Measurements from ENCODE around the gene FAM222B.
"Not testable (repeated sequence)": the region's sequence is repeated elsewhere in the genome, so short reads cannot be mapped to it uniquely, and the experiment has no call there.

FAM222B gene, protein sequence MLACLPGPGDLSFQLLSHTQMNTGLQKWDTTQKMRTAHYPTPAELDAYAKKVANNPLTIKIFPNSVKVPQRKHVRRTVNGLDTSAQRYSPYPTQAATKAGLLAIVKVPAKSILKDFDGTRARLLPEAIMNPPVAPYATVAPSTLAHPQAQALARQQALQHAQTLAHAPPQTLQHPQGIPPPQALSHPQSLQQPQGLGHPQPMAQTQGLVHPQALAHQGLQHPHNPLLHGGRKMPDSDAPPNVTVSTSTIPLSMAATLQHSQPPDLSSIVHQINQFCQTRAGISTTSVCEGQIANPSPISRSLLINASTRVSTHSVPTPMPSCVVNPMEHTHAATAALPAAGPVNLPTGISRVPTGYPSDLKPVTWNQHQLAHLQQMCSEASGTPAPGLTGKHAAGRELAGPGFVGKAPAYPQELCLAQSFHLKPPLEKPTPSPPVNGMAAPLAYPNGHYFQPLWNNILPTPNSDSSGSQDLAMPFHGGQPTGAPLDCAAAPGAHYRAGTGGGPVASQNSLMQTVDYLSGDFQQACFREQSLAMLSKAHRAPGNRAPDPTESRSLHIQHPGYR
- total RNA-seq: 1.9 to 27.6 (median 8.8) reads per million in 17 experiments

DNA sequence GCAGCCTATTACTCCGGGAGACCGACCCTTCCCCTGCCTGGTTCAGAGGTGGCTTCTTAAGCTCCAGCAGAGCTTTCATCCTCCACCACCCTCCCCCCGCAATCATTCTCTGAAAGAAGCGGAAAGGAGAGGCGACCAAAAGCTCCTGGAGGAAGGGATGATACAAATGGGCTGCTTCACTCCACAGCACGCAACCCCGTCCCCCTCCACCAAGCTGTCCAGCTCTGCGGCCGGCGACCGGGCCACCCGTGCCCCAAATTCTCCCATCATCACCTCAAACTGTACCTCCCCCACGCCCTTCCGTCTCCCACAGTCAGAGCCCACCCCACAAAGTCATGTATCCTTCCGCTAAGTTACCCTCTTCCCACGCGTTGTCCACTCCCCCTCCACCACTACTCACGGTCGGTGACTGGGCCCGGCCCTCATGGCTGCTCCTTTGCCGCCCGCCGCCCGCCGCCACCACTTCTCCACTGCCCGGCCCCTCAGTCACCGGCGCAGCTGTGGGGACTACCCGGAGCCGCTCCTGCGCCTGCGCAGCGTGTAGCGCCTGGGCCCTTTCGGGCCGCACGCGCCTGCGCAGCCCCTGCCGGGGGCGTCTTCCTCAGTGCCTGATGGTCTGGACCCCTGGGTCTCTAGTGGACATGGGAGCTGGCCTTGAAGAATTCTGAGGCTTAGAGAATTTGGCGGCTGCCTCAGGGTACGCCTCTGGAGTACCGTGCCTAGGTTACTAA, at the start of gene FAM222B:
FAM222B (minus strand) TSS at position 509 of the 731 bp plus-strand sequence. CDS start 76,123 bp downstream, outside the sequence.
- peak; percentile 93 to 97 (median 96) for DNase-seq

- no peak for DNase-seq
Observed at GRCh38 chr17:28892024-28892423, 49.4 kb upstream of the FAM222B start.

GRCh38 chr17:28891201-28891600, 48.6 kb upstream of the FAM222B start:
- DNase-seq: no peak

- peak; percentile 43 to 70 (median 56) for DNase-seq
Observed at GRCh38 chr17:28889996-28890395, 47.4 kb upstream of the FAM222B start.

DNA sequence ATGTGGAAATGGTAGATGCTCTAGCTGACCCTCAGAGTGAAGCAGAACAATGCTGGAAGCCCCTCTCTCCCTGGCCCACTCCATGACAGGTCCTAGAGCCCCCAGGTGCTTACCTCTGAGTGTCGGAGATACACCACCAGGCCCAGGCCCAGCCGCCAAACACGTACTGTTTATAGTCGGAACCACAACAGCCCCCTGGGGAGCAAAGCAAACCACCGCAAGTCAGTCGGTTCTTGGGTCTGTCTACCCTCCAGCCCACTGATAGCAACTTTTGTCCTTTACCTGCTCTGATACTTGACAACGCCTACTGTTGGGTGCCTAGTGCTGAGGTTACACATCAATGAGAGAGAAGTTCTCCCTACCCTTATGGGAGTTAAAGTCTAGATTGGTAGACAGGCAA, 46.2 kb upstream of the FAM222B start:
- no peak for DNase-seq

DNA sequence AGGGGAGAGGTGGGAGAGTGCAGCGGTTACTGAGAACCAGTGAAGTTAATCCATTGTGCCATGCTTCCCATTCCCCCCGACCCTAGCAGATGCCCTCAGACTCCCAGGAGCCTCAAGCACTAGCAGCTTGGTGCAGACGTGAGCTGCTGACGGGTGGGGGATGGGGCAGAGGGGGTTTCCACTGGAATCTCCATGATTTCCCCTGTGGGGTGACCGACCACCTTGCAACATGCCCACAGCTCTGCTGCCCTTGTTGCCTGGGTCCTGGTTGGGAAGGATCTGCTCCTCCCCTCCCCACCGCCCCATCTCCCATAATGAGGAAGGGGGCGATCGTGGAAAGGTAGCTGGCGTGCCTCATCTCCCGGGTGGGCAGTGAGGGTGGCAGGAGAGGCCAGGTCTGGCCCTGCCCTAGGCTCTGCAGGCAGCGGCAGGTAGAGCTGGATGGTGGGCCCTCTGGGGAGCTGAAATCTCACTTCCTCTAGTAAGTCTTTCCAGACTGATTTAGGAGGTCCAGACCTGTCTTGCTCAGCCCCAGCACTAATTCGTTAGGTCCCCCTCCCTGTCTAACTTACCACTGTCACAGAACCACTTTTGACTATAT, 45.4 kb upstream of the FAM222B start:
- no peak for DNase-seq

- DNase-seq: no peak
Observed at GRCh38 chr17:28885951-28886350, 43.4 kb upstream of the FAM222B start.

DNA sequence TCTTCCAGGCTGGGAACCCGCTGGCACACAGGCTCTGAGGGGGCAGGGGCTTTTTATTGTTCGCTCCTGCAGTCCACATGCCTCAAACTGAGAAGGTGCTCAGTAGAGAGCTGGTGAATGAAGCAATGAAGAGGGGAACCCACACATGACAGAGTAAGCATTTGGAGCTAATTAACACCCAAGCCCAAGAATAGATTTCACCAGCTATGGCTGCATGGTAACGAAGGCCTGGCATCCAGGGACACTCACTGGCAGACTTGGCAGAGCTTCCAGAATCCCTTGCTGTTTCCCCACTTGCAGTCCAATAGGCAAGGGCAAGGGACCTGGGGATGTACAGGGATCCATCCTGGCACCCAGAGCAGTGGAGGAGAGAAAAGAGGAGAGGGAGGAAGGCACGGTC, 42.8 kb upstream of the FAM222B start:
- DNase-seq: no peak

DNA sequence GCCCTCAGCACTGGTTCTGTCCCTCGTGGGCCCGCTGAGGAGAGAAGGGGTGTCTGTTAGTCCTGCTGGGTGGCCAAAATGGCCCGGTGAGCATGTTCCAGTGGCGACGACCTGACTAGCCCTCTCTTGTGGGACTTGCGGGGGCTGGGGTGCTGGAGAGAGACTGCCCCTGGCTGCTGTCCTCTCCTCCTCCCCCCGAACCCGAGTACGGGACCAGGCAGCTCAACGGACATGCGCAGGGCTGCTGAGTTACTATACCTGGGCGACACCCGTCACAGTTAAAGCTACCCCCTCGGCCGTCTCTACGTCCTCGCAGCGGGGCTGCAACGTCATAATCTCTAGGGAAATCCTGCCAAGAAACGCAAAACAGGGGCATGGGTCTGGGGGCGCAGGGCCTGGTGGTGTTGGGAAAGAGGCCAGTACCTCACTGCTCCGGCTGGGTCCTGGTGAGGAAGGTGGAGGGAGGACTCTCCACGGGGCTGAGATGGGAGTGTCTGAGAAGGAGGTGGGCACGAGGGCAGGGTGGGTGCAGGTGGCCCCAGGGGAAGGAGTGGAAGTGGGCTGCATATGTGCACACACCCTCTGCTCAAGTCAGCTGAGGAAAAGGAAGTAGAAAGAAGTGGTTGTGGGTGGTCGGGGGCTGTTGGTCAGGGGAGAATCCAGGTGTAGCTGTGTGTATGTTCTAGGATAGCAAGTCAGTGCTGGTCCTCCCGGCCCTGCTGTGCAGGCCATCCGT, 41.5 kb upstream of the FAM222B start:
- DNase-seq: no peak

DNA sequence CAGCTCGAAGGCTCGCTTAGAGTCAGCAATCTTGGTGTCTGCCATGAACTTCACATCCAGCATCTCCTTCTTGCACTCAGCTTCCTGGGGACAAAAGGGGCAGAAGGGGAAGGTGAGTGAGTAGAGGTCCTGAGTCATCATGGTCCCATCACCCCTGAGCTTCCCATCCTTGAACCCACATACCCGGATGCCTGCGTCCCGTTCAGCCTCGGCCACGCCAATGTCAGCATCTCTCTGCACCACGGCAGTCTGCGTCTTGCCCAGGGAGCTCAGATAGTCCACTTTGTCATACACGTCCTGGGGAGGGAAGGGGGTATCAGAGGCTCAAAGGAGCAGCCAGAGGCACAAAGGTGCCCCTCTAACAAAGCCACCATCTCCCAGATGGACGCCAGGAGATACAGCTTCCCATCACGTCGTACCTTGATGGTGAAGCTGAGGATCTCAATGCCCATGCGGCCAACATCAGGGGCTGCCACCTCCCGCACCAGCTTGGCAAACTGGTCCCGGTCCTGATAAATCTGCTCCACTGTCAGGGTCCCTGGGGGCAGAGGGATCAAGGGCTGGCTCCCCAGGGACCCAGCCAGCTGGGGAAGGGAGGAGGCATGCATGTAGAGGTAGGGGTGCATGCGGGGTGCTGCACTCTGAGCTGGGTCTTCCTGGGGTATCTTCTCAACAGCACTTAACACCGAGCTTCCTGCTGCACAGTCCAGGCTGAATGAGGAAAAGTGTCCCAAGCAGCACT, 39.7 kb upstream of the FAM222B start:
- no peak for DNase-seq

DNA sequence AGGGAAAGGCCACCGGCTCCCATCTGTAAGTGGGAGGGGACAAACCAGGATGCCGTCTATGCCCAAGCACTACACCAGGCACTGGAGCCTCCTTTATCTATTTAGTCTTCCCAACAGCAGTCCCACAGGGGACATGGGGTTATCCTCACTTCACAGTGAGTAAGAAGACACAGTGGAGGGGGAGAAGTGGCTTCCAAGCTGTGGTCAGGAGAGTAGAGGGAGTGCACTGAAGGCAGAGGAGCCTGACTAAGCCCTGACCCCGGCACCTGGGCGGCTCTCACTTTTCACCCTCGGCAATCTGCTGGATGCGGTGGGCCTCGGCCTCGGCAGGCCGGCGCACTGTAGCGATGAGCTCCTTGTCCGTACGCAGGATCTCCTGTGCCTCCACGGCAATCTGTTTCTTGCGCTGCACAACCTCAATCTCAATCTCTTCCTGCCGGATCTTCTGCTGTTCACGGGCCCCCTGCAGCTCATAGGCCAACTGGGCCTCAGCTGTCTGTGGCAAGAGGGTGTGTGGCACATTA, 39.0 kb upstream of the FAM222B start:
- DNase-seq: no peak

DNA sequence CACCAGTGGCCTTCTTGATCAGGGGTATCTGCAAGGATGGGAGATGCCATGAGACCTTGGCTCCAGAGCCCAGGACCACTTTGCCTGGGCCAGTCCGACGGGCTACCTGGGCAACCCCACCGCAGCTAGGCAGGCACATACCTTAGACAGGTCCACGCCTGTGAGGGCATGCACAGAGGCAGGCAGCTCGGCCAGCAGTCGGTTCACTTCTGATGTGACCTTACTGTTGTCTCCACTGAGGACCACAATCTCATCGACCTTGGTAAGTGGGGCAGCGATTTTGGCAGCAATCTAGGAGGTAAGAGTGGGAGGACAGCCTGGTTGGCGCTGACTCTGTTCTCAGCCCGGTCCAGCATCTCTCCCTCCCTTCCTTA, 38.0 kb upstream of the FAM222B start:
- no peak for DNase-seq

DNA sequence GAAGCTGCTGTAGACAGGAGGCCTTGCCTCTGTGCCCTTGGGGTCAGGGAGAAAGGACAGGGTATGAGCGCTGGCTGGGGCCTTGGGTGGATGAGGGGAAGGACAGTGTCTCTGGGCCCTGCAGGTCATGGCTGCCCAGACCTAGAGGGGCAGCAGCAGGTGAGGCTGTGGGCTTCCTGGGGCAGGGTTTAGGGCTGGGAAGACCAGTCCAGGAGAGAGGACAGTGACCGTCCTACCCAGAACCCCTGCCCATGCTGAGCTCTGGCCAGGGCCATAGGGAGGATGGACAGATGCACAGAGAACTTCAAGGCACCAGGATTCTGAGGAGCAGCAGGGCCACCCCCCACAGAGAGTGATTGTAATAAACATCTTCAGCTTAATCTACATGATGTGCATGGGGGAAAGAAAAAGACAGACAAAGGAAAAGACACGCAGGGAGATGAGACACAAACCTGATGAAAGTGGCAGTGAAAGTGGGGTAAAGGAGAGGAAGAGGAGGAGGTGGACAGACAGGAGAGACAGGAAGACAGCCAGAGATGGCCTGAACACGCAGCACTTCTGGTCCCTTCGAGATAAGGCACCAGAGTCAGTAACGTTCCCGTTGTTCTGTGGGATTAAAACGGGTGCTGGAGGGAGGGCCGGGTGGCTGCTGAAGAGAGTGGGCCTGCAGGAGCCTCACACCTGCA, 37.4 kb upstream of the FAM222B start:
- DNase-seq: no peak

DNA sequence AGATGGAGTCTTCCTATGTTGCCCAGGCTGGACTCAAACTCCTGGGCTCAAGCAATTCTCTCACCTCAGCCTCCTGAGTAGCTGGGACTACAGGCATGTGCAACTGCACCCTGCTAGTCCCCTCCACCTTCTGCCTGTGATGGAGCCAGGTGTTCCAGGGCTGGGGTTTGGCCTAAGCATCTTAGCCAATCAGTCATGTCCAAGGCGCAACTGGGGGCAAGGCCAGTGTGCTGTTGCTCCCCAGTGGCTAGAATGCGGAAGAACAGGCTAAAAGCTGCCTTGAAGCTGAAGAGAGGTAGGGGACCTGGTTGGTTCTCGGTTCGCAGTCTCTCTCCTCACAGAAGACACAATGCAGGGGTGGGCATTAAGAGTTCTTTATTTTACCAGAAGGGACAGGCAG, 36.4 kb upstream of the FAM222B start:
- DNase-seq: peak in 1 of 4 experiments; percentile 27

GRCh38 chr17:28878158-28878910, 35.7 kb upstream of the FAM222B start:
- DNase-seq: no peak

DNA sequence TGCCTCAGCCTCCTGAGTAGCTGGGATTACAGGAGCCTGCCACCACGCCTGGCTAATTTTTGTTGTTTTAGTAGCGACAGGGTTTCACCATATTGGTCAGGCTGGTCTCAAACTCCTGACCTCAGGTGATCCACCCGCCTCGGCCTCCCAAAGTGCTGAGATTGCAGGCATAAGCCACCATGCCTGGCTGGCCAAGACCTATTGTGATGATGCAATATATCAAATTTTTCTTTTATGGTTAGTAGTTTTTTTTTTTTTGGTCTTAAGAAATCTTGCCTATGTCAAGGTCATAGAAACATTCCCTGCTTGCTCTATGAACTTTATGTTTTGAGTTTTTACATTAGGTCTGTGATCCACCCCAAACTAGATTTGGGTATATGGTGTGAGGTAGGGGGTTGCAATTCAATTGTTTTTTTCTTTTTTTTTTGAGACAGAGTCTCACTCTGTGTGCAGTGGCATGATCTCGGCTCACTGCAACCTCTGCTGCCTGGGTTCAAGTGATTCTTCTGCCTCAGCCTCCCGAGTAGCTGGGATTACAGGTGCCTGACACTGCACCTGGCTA, 34.6 kb upstream of the FAM222B start:
- not testable (repeated sequence) for DNase-seq

DNA sequence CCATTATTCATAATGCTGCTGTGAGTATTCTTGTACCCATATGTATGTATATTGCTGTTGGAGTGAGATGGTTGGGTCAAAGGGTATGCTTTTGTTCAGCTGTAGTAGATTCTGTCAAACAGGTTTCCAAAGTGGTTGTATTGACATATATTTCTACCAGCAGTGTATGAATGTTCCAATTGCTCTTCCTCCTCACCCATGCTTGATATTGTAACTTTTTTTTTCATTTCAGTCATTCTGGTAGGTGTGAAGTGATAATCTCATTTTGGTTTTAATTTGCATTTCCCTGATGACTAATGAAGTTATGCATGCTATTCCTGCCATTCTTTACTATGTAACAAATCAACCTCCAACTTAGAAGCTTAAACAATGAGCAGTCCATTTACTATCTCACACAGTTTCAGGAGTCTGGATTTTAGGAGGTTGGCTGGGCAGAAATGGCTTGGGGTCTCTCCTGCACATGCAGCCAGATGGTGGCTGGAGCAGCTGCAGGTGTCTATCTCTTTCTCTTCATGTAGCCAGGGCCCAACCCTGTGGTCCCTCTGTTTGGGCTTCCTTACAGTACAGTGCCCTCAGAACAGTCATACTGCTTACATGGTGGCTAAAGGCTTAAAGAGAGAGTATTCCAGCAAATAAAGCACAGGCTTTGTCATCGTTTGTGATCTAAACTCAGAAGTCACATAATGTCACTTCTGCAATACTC, 33.4 kb upstream of the FAM222B start:
- DNase-seq: no peak

DNA sequence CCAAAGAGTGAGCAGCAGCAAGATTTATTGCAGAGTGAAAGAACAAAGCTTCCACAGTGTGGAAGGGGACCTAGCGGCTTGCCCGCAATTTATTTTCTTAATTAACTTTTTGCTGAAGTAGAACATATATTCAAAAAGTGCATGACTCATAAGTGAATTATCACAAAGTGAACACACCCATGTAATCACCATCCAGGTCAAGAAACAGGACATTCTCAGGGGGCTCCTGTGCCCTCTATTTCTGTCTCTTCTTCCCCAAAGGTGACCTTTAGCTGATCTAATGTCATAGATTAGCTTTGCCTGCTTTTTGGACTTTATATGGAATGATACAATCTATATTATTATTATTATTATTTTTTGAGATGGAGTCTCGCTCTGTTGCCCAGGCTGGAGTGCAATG, 32.2 kb upstream of the FAM222B start:
- DNase-seq: no peak

GRCh38 chr17:28873839-28874238, 31.2 kb upstream of the FAM222B start:
- no peak for DNase-seq
